Thoracic aorta (tissue), 2 donors: Measurements from ENCODE around the gene GDPD5. TPM values are rescaled to one million over a fixed set of nuclear protein-coding genes. Genes with fewer than 3 reads are reported as not detected.

Source experiments
- ATAC-seq: fragments of 150-250 bp; one replicate; pipeline ENCODE4 v1.8.0; 2017; ENCODE audit warnings: low read depth; ENCODE audit not compliant: insufficient number of reproducible peaks, low FRiP score
- DNase-seq: peaks from one replicate; pipeline ENCODE4 v3.0.0-alpha.2; 2020; ENCODE audit warnings: low spot score
- H3K27ac ChIP-seq, 2 donors: fragments of 200-600 bp; sonication (generic); 1 replicate in 1 of 2; 2 replicates in 1 of 2; pipeline ENCODE4 v1.5.1; 2016; ENCODE audit warnings: mild to moderate bottlenecking in 2 of 2, moderate library complexity in 2 of 2
- H3K27me3 ChIP-seq: fragments of 200-600 bp; sonication (generic); replicated peaks from 2 replicates; pipeline ENCODE4 v1.6.0; 2016; ENCODE audit warnings: mild to moderate bottlenecking; ENCODE audit not compliant: insufficient read depth
- H3K36me3 ChIP-seq: fragments of 200-600 bp; sonication (generic); one replicate; pipeline ENCODE4 v1.5.1; 2016
- H3K4me1 ChIP-seq, 2 donors: fragments of 200-600 bp; sonication (generic); 1 replicate in 1 of 2; 2 replicates in 1 of 2; pipeline versions ENCODE4 v1.5.1 to v1.6.0; 2016; ENCODE audit warnings: low read depth in 2 of 2, mild to moderate bottlenecking in 1 of 2; ENCODE audit not compliant: control insufficient read depth in 1 of 2
- H3K4me3 ChIP-seq: fragments of 200-600 bp; sonication (generic); 2 replicates; pipeline ENCODE4 v1.5.1; 2016; ENCODE audit warnings: mild to moderate bottlenecking
- H3K9me3 ChIP-seq: fragments of 200-600 bp; sonication (generic); 2 replicates; pipeline ENCODE4 v1.5.1; 2016
- total RNA-seq, 2 donors: library from RNA; depleted of rRNA; stranded (reverse); fragments of >200 nt; gene quantifications; one replicate each; pipeline versions ENCODE4 v1.1.0 to v1.2.3, GENCODE V29; 2016
- TF ChIP-seq, protein P1 (sequence below): fragments of 200-600 bp; sonication (generic); IDR thresholded peaks from one replicate; pipeline ENCODE4 v1.5.1; 2019; ENCODE audit warnings: antibody characterized with exemption

GDPD5 gene
- total RNA-seq, 2 donors from 2014 or later = 30.8 to 34.9 TPM

DNA sequence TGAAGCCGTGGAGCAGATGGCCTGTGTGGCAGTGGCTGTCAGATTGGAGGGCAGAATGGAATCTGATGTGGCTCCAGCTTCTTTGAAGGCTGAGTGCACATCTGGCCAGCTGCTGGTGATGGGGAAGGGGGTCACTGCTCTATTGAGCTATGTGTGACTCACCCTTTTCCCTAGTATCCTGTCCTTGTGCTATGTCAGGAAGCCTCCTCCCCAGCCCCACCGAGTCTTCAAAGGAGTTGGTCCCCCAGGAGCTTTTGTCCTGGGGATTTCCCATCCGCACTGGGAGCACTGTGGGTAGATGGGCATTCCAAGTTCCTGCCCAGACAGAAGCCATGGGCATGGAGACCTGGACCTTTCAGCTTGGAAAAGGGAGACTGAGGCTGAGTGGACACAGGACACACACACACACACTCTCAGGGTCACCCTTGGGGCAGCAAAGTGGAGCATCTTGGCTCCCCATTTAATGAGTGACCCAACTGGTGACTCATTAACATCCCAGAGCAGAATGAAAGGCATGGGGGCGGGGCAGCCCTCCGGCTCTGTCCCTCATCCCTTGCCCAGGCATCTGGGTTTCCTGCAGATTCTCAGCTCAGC is 39.6 kb upstream of the GDPD5 start:
- no peak for ATAC-seq
- TF ChIP-seq, protein P1, sequence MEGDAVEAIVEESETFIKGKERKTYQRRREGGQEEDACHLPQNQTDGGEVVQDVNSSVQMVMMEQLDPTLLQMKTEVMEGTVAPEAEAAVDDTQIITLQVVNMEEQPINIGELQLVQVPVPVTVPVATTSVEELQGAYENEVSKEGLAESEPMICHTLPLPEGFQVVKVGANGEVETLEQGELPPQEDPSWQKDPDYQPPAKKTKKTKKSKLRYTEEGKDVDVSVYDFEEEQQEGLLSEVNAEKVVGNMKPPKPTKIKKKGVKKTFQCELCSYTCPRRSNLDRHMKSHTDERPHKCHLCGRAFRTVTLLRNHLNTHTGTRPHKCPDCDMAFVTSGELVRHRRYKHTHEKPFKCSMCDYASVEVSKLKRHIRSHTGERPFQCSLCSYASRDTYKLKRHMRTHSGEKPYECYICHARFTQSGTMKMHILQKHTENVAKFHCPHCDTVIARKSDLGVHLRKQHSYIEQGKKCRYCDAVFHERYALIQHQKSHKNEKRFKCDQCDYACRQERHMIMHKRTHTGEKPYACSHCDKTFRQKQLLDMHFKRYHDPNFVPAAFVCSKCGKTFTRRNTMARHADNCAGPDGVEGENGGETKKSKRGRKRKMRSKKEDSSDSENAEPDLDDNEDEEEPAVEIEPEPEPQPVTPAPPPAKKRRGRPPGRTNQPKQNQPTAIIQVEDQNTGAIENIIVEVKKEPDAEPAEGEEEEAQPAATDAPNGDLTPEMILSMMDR = no peak
- peak overlapping the region; percentile 100 for H3K27ac ChIP-seq
- peaks cover 35% of the 10 kb centered on the region for H3K36me3 ChIP-seq
- no peaks in the 10 kb centered on the region for H3K9me3 ChIP-seq
- no peak for DNase-seq
- peaks cover 36 to 71% of the 10 kb centered on the region in 2 donors for H3K4me1 ChIP-seq
- peak overlapping the region; percentile 89 for H3K4me3 ChIP-seq
- H3K27me3 ChIP-seq = no peaks in the 10 kb centered on the region

DNA sequence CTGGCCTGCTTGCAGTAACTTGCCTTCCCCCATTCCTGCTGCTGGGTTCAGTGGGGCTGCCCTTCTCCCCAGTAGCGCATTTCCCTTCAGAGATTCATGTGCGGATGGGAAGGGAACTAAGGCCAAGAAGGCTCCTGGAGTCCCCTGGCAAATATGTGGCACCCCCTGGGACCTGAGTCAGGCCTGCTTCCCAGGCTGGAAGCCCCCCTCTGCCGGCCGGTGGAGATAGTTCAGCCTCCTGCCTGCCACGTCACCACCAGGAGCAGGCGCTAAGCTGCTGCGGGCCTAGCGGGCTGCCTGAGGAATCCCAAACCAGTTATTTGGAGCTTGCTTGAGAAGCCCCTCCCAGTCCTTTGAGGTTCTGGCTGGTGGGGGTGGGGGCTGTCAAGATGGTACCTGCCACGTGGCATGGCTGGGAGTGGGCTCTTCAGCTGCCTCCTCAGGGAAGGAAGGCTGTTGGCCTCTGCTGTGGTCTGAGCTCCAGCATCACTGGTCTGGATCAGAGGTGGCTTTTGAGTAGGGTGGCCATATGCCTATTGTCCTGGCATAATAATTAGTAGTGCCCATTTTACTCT is 38.3 kb upstream of the GDPD5 start:
- Histone ChIP-seq H3K36me3 (peaks cover 26% of the 10 kb centered on the region), H3K4me3 (peak overlapping the region; percentile 89), H3K27ac (peak overlapping the region; percentile 100), H3K27me3 (no peaks in the 10 kb centered on the region), H3K9me3 (no peaks in the 10 kb centered on the region), H3K4me1 (peaks cover 43 to 80% of the 10 kb centered on the region in 2 donors)
- TF ChIP-seq, protein P1 = peak; percentile 80
- DNase-seq (peak; percentile 62), ATAC-seq (no peak)

DNA sequence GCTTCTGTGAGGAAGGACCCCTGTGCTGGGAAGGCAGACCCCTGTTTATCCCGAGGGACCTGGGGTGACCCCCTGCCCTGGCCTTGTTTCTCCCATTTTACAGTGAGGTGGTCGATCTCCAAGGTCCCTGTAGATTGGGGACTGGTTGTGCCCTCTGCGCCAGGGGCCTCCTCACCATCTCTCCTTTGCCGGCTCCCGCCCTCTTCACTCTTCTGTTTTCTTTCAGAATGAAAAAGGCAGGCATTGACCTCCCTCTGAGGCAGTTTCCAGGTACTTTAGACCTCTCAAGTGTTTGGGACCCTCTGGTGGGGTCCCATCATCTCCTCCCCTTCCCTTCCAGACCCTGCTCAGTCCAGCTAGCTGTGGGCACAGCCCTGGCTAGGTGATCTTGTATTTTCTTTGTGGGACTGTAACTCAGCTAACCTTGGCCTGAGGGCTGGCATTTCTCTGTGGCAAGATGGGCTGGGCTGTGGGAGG is 37.8 kb upstream of the GDPD5 start:
- no peak for ATAC-seq
- Histone ChIP-seq H3K9me3 (no peaks in the 10 kb centered on the region), H3K27me3 (no peaks in the 10 kb centered on the region), H3K4me3 (peak overlapping the region; percentile 89), H3K27ac (peak overlapping the region; percentile 100), H3K4me1 (peaks cover 47 to 84% of the 10 kb centered on the region in 2 donors), H3K36me3 (peaks cover 20% of the 10 kb centered on the region)
- no peak for DNase-seq
- TF ChIP-seq, protein P1 = no peak

DNA sequence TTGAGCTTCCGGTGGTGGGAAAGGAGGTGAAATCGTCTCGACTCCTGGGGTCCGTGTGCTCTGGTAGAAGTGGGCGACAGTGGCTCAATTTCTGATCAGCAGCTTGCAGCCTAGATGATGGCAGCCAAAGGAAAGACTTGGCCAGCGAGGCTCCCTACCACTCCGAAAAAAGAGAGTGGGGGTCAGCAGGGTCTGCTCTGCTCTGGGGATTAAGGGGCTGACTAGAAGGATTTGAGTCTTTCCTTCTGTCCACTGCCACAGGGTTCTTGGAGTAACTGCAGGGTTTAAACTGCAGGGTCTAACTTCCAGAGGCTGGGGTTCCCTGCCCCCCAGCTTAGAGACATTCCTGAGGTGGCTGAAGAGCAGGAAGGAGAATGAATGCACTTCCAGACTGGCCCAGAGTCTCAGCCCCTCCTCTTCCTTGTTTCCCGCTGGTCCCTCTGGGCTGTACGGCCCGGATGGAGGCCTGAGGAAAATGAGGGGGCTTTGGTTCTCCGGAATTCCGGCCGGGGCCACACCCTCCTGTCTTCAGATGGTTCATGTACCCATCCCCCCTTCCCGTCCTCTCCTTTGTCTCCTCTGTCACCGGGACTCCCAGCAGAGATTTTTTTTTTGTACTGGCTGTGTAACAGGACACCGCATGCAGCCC is 37.2 kb upstream of the GDPD5 start:
- peak overlapping the region; percentile 89 for H3K4me3 ChIP-seq
- H3K27ac ChIP-seq = peak overlapping the region; percentile 100
- H3K4me1 ChIP-seq = peaks cover 47 to 84% of the 10 kb centered on the region in 2 donors
- TF ChIP-seq, protein P1 = no peak
- no peak for ATAC-seq
- H3K27me3 ChIP-seq = no peaks in the 10 kb centered on the region
- peaks cover 15% of the 10 kb centered on the region for H3K36me3 ChIP-seq
- H3K9me3 ChIP-seq = no peaks in the 10 kb centered on the region
- no peak for DNase-seq
